Measurements from ENCODE around the gene PIP5K1C.

DNA sequence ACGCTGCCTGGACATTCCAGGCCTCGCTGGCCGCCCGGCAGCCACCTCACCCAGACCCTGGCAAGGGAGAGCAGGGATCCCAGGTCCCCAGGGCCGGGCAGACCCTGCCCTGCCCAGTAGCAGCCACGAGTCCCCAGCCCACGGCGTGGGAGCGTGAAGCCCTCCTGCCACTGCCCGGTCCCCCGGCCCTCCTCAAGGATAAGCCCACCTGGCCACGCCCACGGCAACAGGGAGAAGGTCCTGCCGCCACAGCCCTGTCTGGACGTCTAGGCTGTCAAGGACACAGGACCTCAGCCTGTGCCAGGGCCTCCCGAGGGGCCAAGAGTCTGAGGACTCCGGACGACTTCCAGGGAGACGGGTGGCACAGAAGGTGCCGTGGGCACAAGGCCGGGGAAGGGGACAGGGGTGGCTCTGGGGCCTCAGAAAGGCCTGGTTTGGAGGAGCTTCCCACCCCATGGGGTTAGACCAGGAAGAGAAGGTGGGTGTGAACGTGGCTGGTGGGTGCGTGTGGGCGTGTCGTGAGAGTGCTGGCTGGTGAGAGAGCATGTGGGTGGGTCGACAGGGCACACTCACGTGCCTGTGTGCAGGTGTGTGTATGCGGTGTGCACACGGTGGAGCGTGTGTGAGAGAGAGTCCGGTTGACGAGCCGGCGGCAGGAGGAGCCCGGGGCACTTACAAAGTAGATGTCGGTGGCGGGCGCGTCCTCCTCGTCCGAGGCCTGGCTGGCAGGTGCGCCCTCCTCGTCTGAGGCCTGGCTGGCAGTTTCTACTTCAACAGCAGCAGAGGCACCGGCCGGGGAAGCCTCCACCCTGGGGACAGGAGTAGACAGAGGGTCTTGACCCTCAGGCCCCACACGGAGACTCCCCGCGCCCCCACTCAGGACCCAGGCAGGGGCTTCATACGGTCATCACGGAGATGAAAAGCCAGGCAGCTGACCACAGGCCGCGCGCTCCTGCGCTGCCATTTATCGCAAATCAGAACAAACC is 61.8 kb downstream of the PIP5K1C start:
- TF ChIP-seq TAF1 (IDR thresholded peaks at IDR 0.05; ENCODE audit: borderline replicate concordance, insufficient read depth, low read length) (no peak), FOXP2 (optimal IDR thresholded peaks at IDR 0.05; ENCODE audit: borderline replicate concordance, extremely low read depth, extremely low read length, insufficient read depth) (no peak), POLR2AphosphoS5 (IDR thresholded peaks at IDR 0.05; ENCODE audit: low read depth, low read length) (no peak), SIN3A (IDR thresholded peaks at IDR 0.05; ENCODE audit: borderline replicate concordance, insufficient read depth, low read length) (no peak)
- TF ChIP-seq, protein P1, sequence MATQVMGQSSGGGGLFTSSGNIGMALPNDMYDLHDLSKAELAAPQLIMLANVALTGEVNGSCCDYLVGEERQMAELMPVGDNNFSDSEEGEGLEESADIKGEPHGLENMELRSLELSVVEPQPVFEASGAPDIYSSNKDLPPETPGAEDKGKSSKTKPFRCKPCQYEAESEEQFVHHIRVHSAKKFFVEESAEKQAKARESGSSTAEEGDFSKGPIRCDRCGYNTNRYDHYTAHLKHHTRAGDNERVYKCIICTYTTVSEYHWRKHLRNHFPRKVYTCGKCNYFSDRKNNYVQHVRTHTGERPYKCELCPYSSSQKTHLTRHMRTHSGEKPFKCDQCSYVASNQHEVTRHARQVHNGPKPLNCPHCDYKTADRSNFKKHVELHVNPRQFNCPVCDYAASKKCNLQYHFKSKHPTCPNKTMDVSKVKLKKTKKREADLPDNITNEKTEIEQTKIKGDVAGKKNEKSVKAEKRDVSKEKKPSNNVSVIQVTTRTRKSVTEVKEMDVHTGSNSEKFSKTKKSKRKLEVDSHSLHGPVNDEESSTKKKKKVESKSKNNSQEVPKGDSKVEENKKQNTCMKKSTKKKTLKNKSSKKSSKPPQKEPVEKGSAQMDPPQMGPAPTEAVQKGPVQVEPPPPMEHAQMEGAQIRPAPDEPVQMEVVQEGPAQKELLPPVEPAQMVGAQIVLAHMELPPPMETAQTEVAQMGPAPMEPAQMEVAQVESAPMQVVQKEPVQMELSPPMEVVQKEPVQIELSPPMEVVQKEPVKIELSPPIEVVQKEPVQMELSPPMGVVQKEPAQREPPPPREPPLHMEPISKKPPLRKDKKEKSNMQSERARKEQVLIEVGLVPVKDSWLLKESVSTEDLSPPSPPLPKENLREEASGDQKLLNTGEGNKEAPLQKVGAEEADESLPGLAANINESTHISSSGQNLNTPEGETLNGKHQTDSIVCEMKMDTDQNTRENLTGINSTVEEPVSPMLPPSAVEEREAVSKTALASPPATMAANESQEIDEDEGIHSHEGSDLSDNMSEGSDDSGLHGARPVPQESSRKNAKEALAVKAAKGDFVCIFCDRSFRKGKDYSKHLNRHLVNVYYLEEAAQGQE (IDR thresholded peaks at IDR 0.05; ENCODE audit: insufficient read depth in 1 of 2, low read depth in 2 of 2, low read length in 2 of 2) = no peak

Measured in PFSK-1 (cell line).